GM23338 (cell line): ENCODE results near the gene BNC2. TPM values are rescaled to one million over a fixed set of nuclear protein-coding genes. Genes with fewer than 3 reads are reported as not detected.

Source experiments
- ATAC-seq: fragments of 200-7000 bp; cut with Tn5 transposase; 3 replicates; pipeline ENCODE4 v1.9.1; 2020
- DNase-seq: peaks from one replicate; pipeline ENCODE4 v3.0.0-alpha.2; 2015; ENCODE audit warnings: low spot score
- H2AFZ ChIP-seq: fragments of 200-600 bp; sonication (generic); 2 replicates; pipeline ENCODE4 v1.8.0; 2016; ENCODE audit warnings: antibody characterized with exemption, mild to moderate bottlenecking, moderate library complexity
- H3F3A ChIP-seq: fragments of 200-600 bp; sonication (generic); replicated peaks from 2 replicates; pipeline ENCODE4 v1.8.0; 2017; ENCODE audit warnings: antibody characterized with exemption, mixed run types, low read depth
- H3K27ac ChIP-seq: fragments of 200-600 bp; sonication (generic); 2 replicates; pipeline ENCODE4 v1.6.1; 2016; ENCODE audit warnings: low read depth
- H3K27me3 ChIP-seq: fragments of 200-600 bp; sonication (generic); 2 replicates; pipeline ENCODE4 v1.8.0; 2016; ENCODE audit warnings: mild to moderate bottlenecking, mixed run types, moderate library complexity; ENCODE audit not compliant: insufficient read depth
- H3K36me3 ChIP-seq: fragments of 200-600 bp; sonication (generic); 2 replicates; pipeline ENCODE4 v1.8.0; 2016; ENCODE audit warnings: mild to moderate bottlenecking; ENCODE audit not compliant: insufficient read depth
- H3K4me1 ChIP-seq: fragments of 200-600 bp; sonication (generic); 2 replicates; pipeline ENCODE4 v1.8.0; 2016; ENCODE audit warnings: mild to moderate bottlenecking, moderate library complexity; ENCODE audit not compliant: insufficient read depth
- H3K4me2 ChIP-seq: fragments of 200-600 bp; sonication (generic); 2 replicates; pipeline ENCODE4 v1.7.1; 2017; ENCODE audit warnings: mixed run types
- H3K4me3 ChIP-seq: fragments of 200-600 bp; sonication (generic); 2 replicates; pipeline ENCODE4 v1.6.1; 2016; ENCODE audit warnings: mixed run types
- H3K79me2 ChIP-seq: fragments of 200-600 bp; sonication (generic); replicated peaks from 2 replicates; pipeline ENCODE4 v1.8.0; 2017; ENCODE audit warnings: mild to moderate bottlenecking; ENCODE audit not compliant: insufficient read depth
- H3K9me2 ChIP-seq: fragments of 200-600 bp; sonication (generic); 2 replicates; pipeline ENCODE4 v1.8.0; 2017; ENCODE audit not compliant: insufficient read depth
- H4K20me1 ChIP-seq: fragments of 200-600 bp; sonication (generic); replicated peaks from 2 replicates; pipeline ENCODE4 v1.8.0; 2017; ENCODE audit warnings: mild to moderate bottlenecking; ENCODE audit not compliant: insufficient read depth
- H3K27ac Mint-ChIP-seq: 2 replicates; pipeline ENCODE4 v1.8.0; 2020; ENCODE audit warnings: inconsistent platforms, mild to moderate bottlenecking, moderate library complexity, mixed read lengths
- H3K27me3 Mint-ChIP-seq: 3 replicates; pipeline ENCODE4 v1.8.0; 2022; ENCODE audit warnings: low read depth, mild to moderate bottlenecking, moderate library complexity, mixed read lengths, inconsistent platforms; ENCODE audit not compliant: insufficient read depth, poor library complexity
- H3K36me3 Mint-ChIP-seq: 3 replicates; pipeline ENCODE4 v1.8.0; 2021; ENCODE audit warnings: low read depth, mild to moderate bottlenecking, inconsistent platforms, moderate library complexity, mixed read lengths
- H3K4me1 Mint-ChIP-seq: 3 replicates; pipeline ENCODE4 v1.8.0; 2020; ENCODE audit warnings: mild to moderate bottlenecking, inconsistent platforms, mixed read lengths
- H3K4me3 Mint-ChIP-seq: 3 replicates; pipeline ENCODE4 v1.8.0; 2021; ENCODE audit warnings: moderate library complexity, mild to moderate bottlenecking, inconsistent platforms, mixed read lengths
- H3K9me3 Mint-ChIP-seq: 3 replicates; pipeline ENCODE4 v1.8.0; 2020; ENCODE audit warnings: moderate library complexity, mild to moderate bottlenecking, inconsistent platforms, mixed read lengths
- ETS1 ChIP-seq: IDR thresholded peaks from 2 replicates; pipeline ENCODE4 v1.6.1; 2016; ENCODE audit warnings: antibody characterized with exemption
- EZH2 ChIP-seq: fragments of 200-600 bp; sonication (generic); IDR thresholded peaks from one replicate; pipeline ENCODE4 v1.8.0; 2017; ENCODE audit warnings: antibody characterized with exemption, mild to moderate bottlenecking, low read depth; ENCODE audit not compliant: unreplicated experiment
- NANOG ChIP-seq: IDR thresholded peaks from 2 replicates; pipeline ENCODE4 v1.6.1; 2016; ENCODE audit warnings: antibody characterized with exemption, borderline replicate concordance
- POLR2AphosphoS5 ChIP-seq: IDR thresholded peaks from 2 replicates; pipeline ENCODE4 v1.6.1; 2016; ENCODE audit warnings: antibody characterized with exemption, low read depth
- STAT1 ChIP-seq: IDR thresholded peaks from one replicate; pipeline ENCODE4 v1.6.1; 2016; ENCODE audit warnings: antibody characterized with exemption; ENCODE audit not compliant: unreplicated experiment
- ZNF462 ChIP-seq: fragments of 250-450 bp; sonication (Bioruptor Pico); IDR thresholded peaks from 2 replicates; pipeline ENCODE4 v1.5.0; 2020; ENCODE audit warnings: mild to moderate bottlenecking, moderate library complexity
- polyA plus RNA-seq: library from polyadenylated mRNA; unstranded; fragments of >200 nt; fragmentation: Nextera tagmentation; extraction: Ambion mirVana; gene quantifications from 2 replicates; pipeline ENCODE4 v1.2.1, GENCODE V29; 2016
- total RNA-seq: library from RNA; depleted of rRNA; stranded (reverse); fragments of >200 nt; shearing (Covaris generic); gene quantifications from 2 replicates; pipeline ENCODE4 v1.2.3, GENCODE V29; 2014

The BNC2 gene
- total and polyA plus RNA-seq, 2 experiments from 2014 or later: 12.7 to 13.2 TPM

- TF ChIP-seq ZNF462 (CRISPR knock-in tag): no peak
- no peak for TF ChIP-seq POLR2AphosphoS5
- no peak for TF ChIP-seq EZH2
- TF ChIP-seq NANOG: no peak
These were observed 35.7 kb downstream of the BNC2 start (continued) for GRCh38 chr9:16834817-16835216.

GRCh38 chr9:16833296-16833835 lies 37.1 kb downstream of the BNC2 start:
- H3K27me3 Mint-ChIP-seq: no peaks in the 10 kb centered on the region
- peaks cover 41% of the 10 kb centered on the region for H3K4me1 Mint-ChIP-seq
- Histone ChIP-seq H3K79me2 (peaks cover 69% of the 10 kb centered on the region), H3F3A (no peaks in the 10 kb centered on the region), H3K9me2 (no peaks in the 10 kb centered on the region), H3K4me3 (no peak overlapping the region), H3K4me2 (no peak overlapping the region), H4K20me1 (no peaks in the 10 kb centered on the region), H3K27me3 (no peaks in the 10 kb centered on the region), H3K27ac (no peak overlapping the region), H3K4me1 (peaks cover 28% of the 10 kb centered on the region), H2AFZ (no peak overlapping the region), H3K36me3 (no peaks in the 10 kb centered on the region)
- H3K36me3 Mint-ChIP-seq: no peaks in the 10 kb centered on the region; the same call in 2 of the 3 replicates
- H3K4me3 Mint-ChIP-seq: no peak overlapping the region
- no peak for DNase-seq
- no peak overlapping the region for H3K27ac Mint-ChIP-seq
- no peaks in the 10 kb centered on the region for H3K9me3 Mint-ChIP-seq
- no peak for ATAC-seq
- TF ChIP-seq ZNF462 (CRISPR knock-in tag) (no peak), POLR2AphosphoS5 (no peak), STAT1 (no peak), ETS1 (no peak)
